ENCODE results near the gene ATP8B4.

The ATP8B4 gene

GRCh38 chr15:49883121-49883520 is 235.9 kb downstream of the ATP8B4 start:
- TF ChIP-seq SPI1 (IDR thresholded peaks at IDR 0.05; ENCODE audit: low read depth, low read length) (no peak), PAX5 (IDR thresholded peaks at IDR 0.05; ENCODE audit: insufficient read depth, low read length, severe bottlenecking) (no peak), POLR2AphosphoS5 (IDR thresholded peaks at IDR 0.05; ENCODE audit: low read depth, low read length) (no peak), POU2F2 (IDR thresholded peaks at IDR 0.05; ENCODE audit: low read depth, low read length) (no peak), POLR2A (IDR thresholded peaks at IDR 0.05; ENCODE audit: low read depth, low read length) (no peak), TAF1 (IDR thresholded peaks at IDR 0.05; ENCODE audit: low read depth, low read length) (no peak)
- FAIRE-seq: no peak
- DNase-seq (ENCODE audit: insufficient read length, low spot score): no peak

- DNase-seq (ENCODE audit: insufficient read length, low spot score): no peak
- FAIRE-seq: no peak
- no peak for TF ChIP-seq POLR2AphosphoS5 (IDR thresholded peaks at IDR 0.05; ENCODE audit: low read depth, low read length)
- no peak for TF ChIP-seq TAF1 (IDR thresholded peaks at IDR 0.05; ENCODE audit: low read depth, low read length)
- no peak for TF ChIP-seq SPI1 (IDR thresholded peaks at IDR 0.05; ENCODE audit: low read depth, low read length)
- TF ChIP-seq POLR2A (IDR thresholded peaks at IDR 0.05; ENCODE audit: low read depth, low read length): no peak
- no peak for TF ChIP-seq POU2F2 (IDR thresholded peaks at IDR 0.05; ENCODE audit: low read depth, low read length)
- no peak for TF ChIP-seq PAX5 (IDR thresholded peaks at IDR 0.05; ENCODE audit: insufficient read depth, low read length, severe bottlenecking)
Measured at GRCh38 chr15:49881866-49882265, 237.2 kb downstream of the ATP8B4 start.

- DNase-seq (ENCODE audit: insufficient read length, low spot score) (no peak), FAIRE-seq (no peak)
- TF ChIP-seq POLR2A (IDR thresholded peaks at IDR 0.05; ENCODE audit: low read depth, low read length): no peak
- no peak for TF ChIP-seq POLR2AphosphoS5 (IDR thresholded peaks at IDR 0.05; ENCODE audit: low read depth, low read length)
- TF ChIP-seq POU2F2 (IDR thresholded peaks at IDR 0.05; ENCODE audit: low read depth, low read length): no peak
- TF ChIP-seq PAX5 (IDR thresholded peaks at IDR 0.05; ENCODE audit: insufficient read depth, low read length, severe bottlenecking): no peak
- no peak for TF ChIP-seq TAF1 (IDR thresholded peaks at IDR 0.05; ENCODE audit: low read depth, low read length)
Measured at GRCh38 chr15:49881433-49881832, 237.6 kb downstream of the ATP8B4 start.

- DNase-seq (ENCODE audit: insufficient read length, low spot score): no peak
- TF ChIP-seq POLR2A (IDR thresholded peaks at IDR 0.05; ENCODE audit: low read depth, low read length) (no peak), PAX5 (IDR thresholded peaks at IDR 0.05; ENCODE audit: insufficient read depth, low read length, severe bottlenecking) (no peak), SPI1 (IDR thresholded peaks at IDR 0.05; ENCODE audit: low read depth, low read length) (no peak), POU2F2 (IDR thresholded peaks at IDR 0.05; ENCODE audit: low read depth, low read length) (no peak)
Measured at GRCh38 chr15:49877873-49878521, 241.0 kb downstream of the ATP8B4 start.

DNA sequence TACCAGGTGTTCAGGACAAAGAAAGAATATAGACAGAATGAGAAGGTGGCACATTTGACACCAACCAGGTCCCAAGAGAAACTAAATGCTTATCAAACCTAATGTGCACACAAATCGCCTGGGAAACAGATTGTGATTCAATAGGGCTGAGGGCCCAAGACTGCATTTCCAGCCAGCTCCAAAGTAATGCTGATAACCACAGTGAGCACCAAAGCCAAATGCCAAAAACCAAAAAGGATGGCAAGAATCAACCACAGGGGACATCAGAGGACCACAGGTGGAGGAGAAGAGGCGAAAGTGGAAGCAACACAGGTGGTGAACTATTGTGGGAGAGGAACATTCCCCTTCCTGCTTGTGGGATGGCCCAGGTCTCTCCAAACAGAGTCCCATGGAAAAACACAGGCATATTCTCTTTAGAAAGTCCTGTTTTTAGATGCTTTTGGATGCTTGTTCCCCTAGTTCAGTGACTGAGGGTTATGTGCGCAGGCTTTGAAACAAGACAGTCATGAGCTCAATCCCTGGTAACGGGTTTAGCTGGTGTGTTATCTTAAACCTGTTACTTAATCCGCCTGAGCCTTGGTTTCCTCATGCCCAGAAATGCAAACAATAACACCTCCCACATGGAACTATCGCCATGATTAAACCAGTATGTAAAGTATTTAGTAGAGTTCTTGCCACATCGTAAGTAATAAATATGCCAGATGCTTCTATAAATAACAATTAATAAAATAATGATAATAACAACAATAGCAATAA is 241.7 kb downstream of the ATP8B4 start:
- DNase-seq (ENCODE audit: insufficient read length, low spot score): no peak
- FAIRE-seq: no peak
- no peak for TF ChIP-seq POU2F2 (IDR thresholded peaks at IDR 0.05; ENCODE audit: low read depth, low read length)
- TF ChIP-seq POLR2AphosphoS5 (IDR thresholded peaks at IDR 0.05; ENCODE audit: low read depth, low read length): no peak
- no peak for TF ChIP-seq TAF1 (IDR thresholded peaks at IDR 0.05; ENCODE audit: low read depth, low read length)
- TF ChIP-seq POLR2A (IDR thresholded peaks at IDR 0.05; ENCODE audit: low read depth, low read length): no peak
- no peak for TF ChIP-seq SPI1 (IDR thresholded peaks at IDR 0.05; ENCODE audit: low read depth, low read length)
- no peak for TF ChIP-seq PAX5 (IDR thresholded peaks at IDR 0.05; ENCODE audit: insufficient read depth, low read length, severe bottlenecking)

More at GRCh38 chr15:49877873-49878521, 241.0 kb downstream of the ATP8B4 start:
- FAIRE-seq: no peak

- no peak for TF ChIP-seq TAF1 (IDR thresholded peaks at IDR 0.05; ENCODE audit: low read depth, low read length)
- TF ChIP-seq PAX5 (IDR thresholded peaks at IDR 0.05; ENCODE audit: insufficient read depth, low read length, severe bottlenecking): no peak
- no peak for TF ChIP-seq POLR2AphosphoS5 (IDR thresholded peaks at IDR 0.05; ENCODE audit: low read depth, low read length)
- no peak for TF ChIP-seq POU2F2 (IDR thresholded peaks at IDR 0.05; ENCODE audit: low read depth, low read length)
- no peak for TF ChIP-seq POLR2A (IDR thresholded peaks at IDR 0.05; ENCODE audit: low read depth, low read length)
- no peak for TF ChIP-seq SPI1 (IDR thresholded peaks at IDR 0.05; ENCODE audit: low read depth, low read length)
- no peak for DNase-seq (ENCODE audit: insufficient read length, low spot score)
- FAIRE-seq: no peak
Measured at GRCh38 chr15:49876401-49877038, 242.5 kb downstream of the ATP8B4 start.

- TF ChIP-seq PAX5 (IDR thresholded peaks at IDR 0.05; ENCODE audit: insufficient read depth, low read length, severe bottlenecking) (peak; percentile 85), POLR2AphosphoS5 (IDR thresholded peaks at IDR 0.05; ENCODE audit: low read depth, low read length) (no peak)
- FAIRE-seq: no peak
- no peak for DNase-seq (ENCODE audit: insufficient read length, low spot score)
Measured at GRCh38 chr15:49875392-49875791, 243.6 kb downstream of the ATP8B4 start.

DNA sequence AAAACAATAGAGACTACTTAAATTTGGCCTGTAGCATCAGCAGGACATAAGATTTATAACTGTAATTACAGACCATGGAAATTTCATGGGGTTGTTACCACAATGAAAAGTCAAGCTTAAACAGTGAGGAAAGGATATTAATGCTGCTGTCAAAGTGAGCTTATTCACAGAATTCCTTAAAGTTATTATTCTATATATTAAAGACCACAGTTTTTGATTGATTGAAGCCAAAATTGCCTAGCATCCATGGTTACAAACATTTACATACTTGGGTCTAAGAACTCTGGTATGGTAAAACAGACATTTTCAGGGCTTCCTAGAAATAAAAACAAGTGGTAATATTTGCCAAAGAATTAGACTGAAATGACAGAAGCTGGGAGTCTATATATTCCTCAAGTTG is 248.6 kb downstream of the ATP8B4 start:
- DNase-seq (ENCODE audit: insufficient read length, low spot score): no peak
- no peak for FAIRE-seq
- TF ChIP-seq TAF1 (IDR thresholded peaks at IDR 0.05; ENCODE audit: low read depth, low read length) (no peak), SPI1 (IDR thresholded peaks at IDR 0.05; ENCODE audit: low read depth, low read length) (no peak), POLR2AphosphoS5 (IDR thresholded peaks at IDR 0.05; ENCODE audit: low read depth, low read length) (no peak), POLR2A (IDR thresholded peaks at IDR 0.05; ENCODE audit: low read depth, low read length) (no peak), PAX5 (IDR thresholded peaks at IDR 0.05; ENCODE audit: insufficient read depth, low read length, severe bottlenecking) (no peak), POU2F2 (IDR thresholded peaks at IDR 0.05; ENCODE audit: low read depth, low read length) (no peak)

DNA sequence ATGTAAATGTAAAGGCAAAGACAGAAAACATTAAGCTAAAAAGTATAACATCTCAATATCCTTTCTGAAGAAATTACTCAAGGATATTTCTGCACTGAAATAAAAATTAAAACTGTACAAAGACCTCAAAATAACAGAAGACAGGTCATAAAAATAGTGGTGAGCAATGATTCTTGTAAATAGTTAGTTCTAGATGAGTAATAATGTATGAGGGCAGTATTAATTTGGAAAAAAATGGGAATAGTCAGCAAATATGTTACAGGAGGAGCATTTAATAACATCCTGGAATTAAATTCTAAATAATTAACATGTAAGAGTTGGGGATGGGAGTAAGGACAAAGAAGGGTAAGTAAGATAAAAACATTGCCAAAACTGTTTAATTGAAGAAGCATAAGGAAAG is 250.7 kb downstream of the ATP8B4 start:
- FAIRE-seq: no peak
- TF ChIP-seq POLR2AphosphoS5 (IDR thresholded peaks at IDR 0.05; ENCODE audit: low read depth, low read length): no peak
- TF ChIP-seq SPI1 (IDR thresholded peaks at IDR 0.05; ENCODE audit: low read depth, low read length): no peak
- TF ChIP-seq PAX5 (IDR thresholded peaks at IDR 0.05; ENCODE audit: insufficient read depth, low read length, severe bottlenecking): no peak
- TF ChIP-seq TAF1 (IDR thresholded peaks at IDR 0.05; ENCODE audit: low read depth, low read length): no peak
- no peak for TF ChIP-seq POU2F2 (IDR thresholded peaks at IDR 0.05; ENCODE audit: low read depth, low read length)
- TF ChIP-seq POLR2A (IDR thresholded peaks at IDR 0.05; ENCODE audit: low read depth, low read length): no peak
- no peak for DNase-seq (ENCODE audit: insufficient read length, low spot score)
